Progenitor cell of endocrine pancreas (in vitro differentiated cells): ENCODE results near the gene GOLGA6L7. TPM values are rescaled to one million over a fixed set of nuclear protein-coding genes. Genes with fewer than 3 reads are reported as not detected.
"Not testable (repeated sequence)": the region's sequence is repeated elsewhere in the genome, so short reads cannot be mapped to it uniquely, and the experiment has no call there.

Source experiments
- DNase-seq: peaks from one replicate; pipeline ENCODE4 v3.0.0; 2021; ENCODE audit warnings: low spot score; ENCODE audit not compliant: unreplicated experiment
- H3K27ac Mint-ChIP-seq: 2 replicates; pipeline ENCODE4 v1.8.0; 2021; ENCODE audit warnings: mild to moderate bottlenecking, moderate library complexity, mixed read lengths
- H3K27me3 Mint-ChIP-seq: 2 replicates; pipeline ENCODE4 v1.8.0; 2021; ENCODE audit warnings: mixed read lengths
- H3K36me3 Mint-ChIP-seq: 2 replicates; pipeline ENCODE4 v1.8.0; 2022; ENCODE audit warnings: mixed read lengths; ENCODE audit not compliant: insufficient read depth
- H3K4me1 Mint-ChIP-seq: 2 replicates; pipeline ENCODE4 v1.8.0; 2021; ENCODE audit warnings: low read depth, mixed read lengths
- H3K4me3 Mint-ChIP-seq: 2 replicates; pipeline ENCODE4 v1.8.0; 2021; ENCODE audit warnings: low read depth, mild to moderate bottlenecking, moderate library complexity, mixed read lengths
- H3K9me3 Mint-ChIP-seq: 2 replicates; pipeline ENCODE4 v1.8.0; 2021; ENCODE audit warnings: low read depth, mixed read lengths
- CTCF ChIP-seq: fragments of 200-600 bp; sonication (generic); IDR thresholded peaks from one replicate; pipeline ENCODE4 v1.5.0; 2021; ENCODE audit warnings: antibody characterized with exemption, mild to moderate bottlenecking; ENCODE audit not compliant: unreplicated experiment
- total RNA-seq: library from RNA; stranded (reverse); gene quantifications from 2 replicates; pipeline ENCODE4 v1.2.1, GENCODE V29; 2021

GOLGA6L7 gene
- total RNA-seq, 1 donor from 2014 or later: not detected

GRCh38 chr15:28875461-28876000 lies 27.1 kb upstream of the GOLGA6L7 start:
- Mint-ChIP-seq H3K9me3 (no peaks in the 10 kb centered on the region), H3K4me1 (peaks cover 3% of the 10 kb centered on the region), H3K4me3 (no peak overlapping the region), H3K27me3 (peaks cover 17% of the 10 kb centered on the region), H3K36me3 (no peaks in the 10 kb centered on the region), H3K27ac (no peak overlapping the region)
- no peak for TF ChIP-seq CTCF
- DNase-seq: no peak

GRCh38 chr15:28873585-28874190 lies 25.2 kb upstream of the GOLGA6L7 start:
- TF ChIP-seq CTCF: no peak
- Mint-ChIP-seq H3K27me3 (peaks cover 17% of the 10 kb centered on the region), H3K36me3 (no peaks in the 10 kb centered on the region), H3K27ac (no peak overlapping the region), H3K4me3 (no peak overlapping the region), H3K9me3 (no peaks in the 10 kb centered on the region), H3K4me1 (peaks cover 3% of the 10 kb centered on the region)
- DNase-seq: no peak

- DNase-seq: no peak
- Mint-ChIP-seq H3K4me3 (no peak overlapping the region), H3K9me3 (no peaks in the 10 kb centered on the region), H3K27me3 (peaks cover 11% of the 10 kb centered on the region), H3K4me1 (peaks cover 3% of the 10 kb centered on the region), H3K36me3 (no peaks in the 10 kb centered on the region), H3K27ac (no peak overlapping the region)
- TF ChIP-seq CTCF: no peak
These were observed 24.6 kb upstream of the GOLGA6L7 start for GRCh38 chr15:28873006-28873405.

GRCh38 chr15:28871168-28871567 lies 22.7 kb upstream of the GOLGA6L7 start:
- no peak overlapping the region for H3K4me3 Mint-ChIP-seq
- TF ChIP-seq CTCF: no peak
- peaks cover 9% of the 10 kb centered on the region for H3K27me3 Mint-ChIP-seq

GRCh38 chr15:28868744-28869345 lies 20.4 kb upstream of the GOLGA6L7 start:
- no peaks in the 10 kb centered on the region for H3K9me3 Mint-ChIP-seq
- no peak for DNase-seq
- TF ChIP-seq CTCF: no peak
- H3K36me3 Mint-ChIP-seq: no peaks in the 10 kb centered on the region
- peaks cover 3% of the 10 kb centered on the region for H3K27me3 Mint-ChIP-seq
- H3K4me1 Mint-ChIP-seq: no peaks in the 10 kb centered on the region
- no peak overlapping the region for H3K27ac Mint-ChIP-seq
- H3K4me3 Mint-ChIP-seq: no peak overlapping the region

More at GRCh38 chr15:28871168-28871567, 22.7 kb upstream of the GOLGA6L7 start:
- Mint-ChIP-seq H3K9me3 (no peaks in the 10 kb centered on the region), H3K27ac (no peak overlapping the region), H3K36me3 (no peaks in the 10 kb centered on the region), H3K4me1 (peaks cover 3% of the 10 kb centered on the region)
- no peak for DNase-seq

GRCh38 chr15:28861589-28862293 lies 13.3 kb upstream of the GOLGA6L7 start:
- DNase-seq, H3K36me3 Mint-ChIP-seq, H3K27ac Mint-ChIP-seq, H3K27me3 Mint-ChIP-seq, H3K4me1 Mint-ChIP-seq, H3K9me3 Mint-ChIP-seq, H3K4me3 Mint-ChIP-seq: not testable (repeated sequence)
